HepG2 (cell line): Measurements from ENCODE around the gene KIRREL3. TPM values are rescaled to one million over a fixed set of nuclear protein-coding genes. Genes with fewer than 3 reads are reported as not detected.

Experiments
- ATAC-seq: fragments of 200-7000 bp; cut with Tn5 transposase; 3 replicates; pipeline ENCODE4 v1.9.1; 2020; ENCODE audit warnings: mild to moderate bottlenecking, moderate library complexity
- BruUV-seq: library from RNA; stranded (reverse); fragments of 400-500 nt; replicated peaks from 2 replicates; lab custom pipeline; 2021; lab: Mats Ljungman, UMichigan
- CTCF ChIA-PET: fragments of 300-600 bp; formaldehyde crosslinking; extraction: SDS; loops from one replicate; lab custom pipeline; 2021; ENCODE audit warnings: low total read pairs, inconsistent platforms, low intra/inter-chr PET ratio; lab: Yijun Ruan, JAX
- POLR2A ChIA-PET: fragments of 350-600 bp; sonication (Branson Sonifier 250); formaldehyde crosslinking; loops from one replicate; lab custom pipeline; 2020; ENCODE audit warnings: antibody characterized with exemption, inconsistent platforms; lab: Yijun Ruan, JAX
- DNase-seq: peaks from one replicate; pipeline ENCODE4 v3.0.0-alpha.2; 2015; ENCODE audit warnings: low spot score
- FAIRE-seq: peaks from 3 replicates; lab custom pipeline; 2011; peaks lifted over from hg19 to GRCh38; lab: Jason Lieb, UNC
- H2AFZ ChIP-seq: one replicate; pipeline ENCODE4 v1.6.1; 2011; ENCODE audit warnings: low read length, inconsistent platforms
- H3K27ac ChIP-seq: fragments of 300-600 bp; 3 replicates; pipeline ENCODE4 v1.8.0; 2011; ENCODE audit warnings: mixed run types, mild to moderate bottlenecking, mixed read lengths, low read length, inconsistent platforms; ENCODE audit not compliant: insufficient read depth; ENCODE audit errors: extremely low read length
- H3K27me3 ChIP-seq, 2 experiments: fragments of 200-600 bp in 1 of 2; 2 replicates in 1 of 2; 3 replicates in 1 of 2; pipeline versions ENCODE4 v1.6.0 to v1.8.0; 2011; ENCODE audit warnings: low read length in 2 of 2, mild to moderate bottlenecking in 2 of 2, moderate library complexity in 2 of 2, inconsistent platforms in 1 of 2; ENCODE audit not compliant: insufficient read depth in 2 of 2, control insufficient read depth in 1 of 2
- H3K36me3 ChIP-seq, 2 experiments: fragments of 200-600 bp in 1 of 2; replicated peaks in 1 of 2; 2 replicates in 1 of 2; 3 replicates in 1 of 2; pipeline versions ENCODE4 v1.5.1 to v1.8.0; 2011; ENCODE audit warnings: low read length in 2 of 2, inconsistent platforms in 1 of 2; ENCODE audit not compliant: insufficient read depth in 2 of 2, control insufficient read depth in 1 of 2
- H3K4me1 ChIP-seq: 2 replicates; pipeline ENCODE4 v1.5.1; 2012; ENCODE audit warnings: low read length, inconsistent platforms; ENCODE audit not compliant: insufficient read depth
- H3K4me2 ChIP-seq: 2 replicates; pipeline ENCODE4 v1.6.0; 2011; ENCODE audit warnings: low read depth, low read length, inconsistent platforms
- H3K4me3 ChIP-seq, 3 experiments: fragments of 200-600 bp in 1 of 3; sonication (generic), shearing (Covaris generic) in 1 of 3; replicated peaks in 1 of 3; 2 replicates each; pipeline ENCODE4 v1.5.1; 2011 to 2016; ENCODE audit warnings: low read length in 3 of 3, inconsistent platforms in 2 of 3, low read depth in 2 of 3, mild to moderate bottlenecking in 2 of 3, control low read depth in 1 of 3, mixed read lengths in 1 of 3; ENCODE audit not compliant: insufficient read depth in 1 of 3
- H3K79me2 ChIP-seq: one replicate; pipeline ENCODE4 v1.6.1; 2011; ENCODE audit warnings: low read length, inconsistent platforms; ENCODE audit not compliant: insufficient read depth
- H3K9ac ChIP-seq: 2 replicates; pipeline ENCODE4 v1.6.0; 2011; ENCODE audit warnings: mild to moderate bottlenecking, low read depth, low read length, inconsistent platforms; ENCODE audit not compliant: insufficient read depth
- H3K9me3 ChIP-seq: 2 replicates; pipeline ENCODE4 v1.5.1; 2012; ENCODE audit warnings: mild to moderate bottlenecking, low read length
- H4K20me1 ChIP-seq: 2 replicates; pipeline ENCODE4 v1.6.0; 2011; ENCODE audit warnings: inconsistent platforms, mild to moderate bottlenecking, low read length, moderate library complexity; ENCODE audit not compliant: insufficient read depth
- GATAD1 ChIP-seq: IDR thresholded peaks from 2 replicates; pipeline ENCODE4 v1.6.1; 2016; ENCODE audit warnings: missing genetic modification reagents, missing compliant biosample characterization
- GPBP1L1 ChIP-seq: sonication (generic); formaldehyde crosslinking; IDR thresholded peaks from 2 replicates; pipeline ENCODE4 v1.5.0; 2020; ENCODE audit warnings: mild to moderate bottlenecking, missing genetic modification reagents
- HNRNPH1 ChIP-seq: fragments of 200-400 bp; formaldehyde crosslinking; optimal IDR thresholded peaks from 2 replicates; pipeline ENCODE3; 2017; ENCODE audit warnings: mild to moderate bottlenecking, low read depth, low read length
- MEIS2 ChIP-seq: sonication (generic); formaldehyde crosslinking; IDR thresholded peaks from 2 replicates; pipeline ENCODE4 v1.9.0; 2021; ENCODE audit warnings: mild to moderate bottlenecking, missing genetic modification reagents
- NFE2L1 ChIP-seq: sonication (generic); formaldehyde crosslinking; IDR thresholded peaks from 2 replicates; pipeline ENCODE4 v1.4.0; 2020; ENCODE audit warnings: missing genetic modification reagents, mild to moderate bottlenecking, borderline replicate concordance
- PATZ1 ChIP-seq: sonication (generic); formaldehyde crosslinking; IDR thresholded peaks from 2 replicates; pipeline ENCODE4 v1.4.0; 2020; ENCODE audit warnings: missing genetic modification reagents
- PLRG1 ChIP-seq: fragments of 450-650 bp; conservative IDR thresholded peaks from 2 replicates; pipeline ENCODE4 v1.6.1; 2016
- SRSF1 ChIP-seq: fragments of 200-400 bp; formaldehyde crosslinking; optimal IDR thresholded peaks from 2 replicates; pipeline ENCODE3; 2017; ENCODE audit warnings: mild to moderate bottlenecking, low read depth, low read length, moderate library complexity
- TOPORS ChIP-seq: sonication (generic); formaldehyde crosslinking; IDR thresholded peaks from 2 replicates; pipeline ENCODE4 v1.8.0; 2023; ENCODE audit warnings: mild to moderate bottlenecking, missing genetic modification reagents
- ZBTB26 ChIP-seq: IDR thresholded peaks from 2 replicates; pipeline ENCODE4 v1.6.1; 2016; ENCODE audit warnings: missing compliant biosample characterization, missing genetic modification reagents, borderline replicate concordance
- ZNF710 ChIP-seq: sonication (generic); formaldehyde crosslinking; IDR thresholded peaks from 2 replicates; pipeline ENCODE4 v1.5.0; 2020; ENCODE audit warnings: mild to moderate bottlenecking, missing genetic modification reagents, borderline replicate concordance
- ZSCAN20 ChIP-seq: sonication (generic); formaldehyde crosslinking; IDR thresholded peaks from 2 replicates; pipeline ENCODE4 v1.4.0; 2020; ENCODE audit warnings: missing genetic modification reagents, mild to moderate bottlenecking, borderline replicate concordance
- WGBS: methylation state at CpG from one replicate; pipeline ENCODE4 v1.1.6; 2017; ENCODE audit warnings: low lambda C conversion rate; 5-methylcytosine and 5-hydroxymethylcytosine counted together
- in situ Hi-C: cut with HindIII; loops from 2 replicates; pipeline ENCODE4 v1.10.0; 2017; ENCODE audit warnings: low pct_unique_long_range_greater_than_20kb; ENCODE audit not compliant: extremely low pct_ligation_motif_present
- intact Hi-C: fragments of 100-400 bp; cut with micrococcal nuclease; formaldehyde crosslinking; loops from one replicate; pipeline ENCODE4 v1.10.0; 2022; ENCODE audit not compliant: unreplicated experiment
- polyA plus RNA-seq, 8 experiments: library from polyadenylated mRNA; depleted of rRNA in 3 of 8; stranded (reverse) in 7 of 8; unstranded in 1 of 8; fragments of >200 nt; fragmentation: Illumina TruSeq in 4 of 8; extraction: Trizol in 4 of 8; gene quantifications; 2 replicates each; pipeline versions ENCODE4 v1.2.1 to v1.2.3, GENCODE V29; 2011 to 2016; ENCODE audit warnings: low read depth in 4 of 8, missing spikeins in 1 of 8, mixed read lengths in 1 of 8; ENCODE audit not compliant: insufficient read depth in 1 of 8
- total RNA-seq, 5 experiments: library from RNA; depleted of rRNA; stranded (reverse); fragments of >200 nt; fragmentation: Illumina TruSeq; extraction: Trizol; gene quantifications; 2 replicates each; pipeline ENCODE4 v1.2.3, GENCODE V29; 2016; ENCODE audit warnings: low read depth in 1 of 5

The KIRREL3 gene
- total and polyA plus RNA-seq, 2 of the 13 experiments (the other 11 are each of a cell fraction or from before 2014, with no cell fraction given) = not detected

- BruUV-seq = no TSS peak
- Histone ChIP-seq H4K20me1 (no peaks in the 10 kb centered on the region), H3K27me3 (peaks cover 0 to 36% of the 10 kb centered on the region in 2 experiments; a peak in 3 of 5 replicates), H3K9ac (no peak overlapping the region), H3K27ac (no peak overlapping the region), H3K4me3 (no peak overlapping the region), H2AFZ (no peak overlapping the region), H3K9me3 (no peaks in the 10 kb centered on the region), H3K4me2 (no peak overlapping the region)
- in situ Hi-C loops = no loop called here
- no peak for DNase-seq
- ChIA-PET CTCF (no interaction called here), POLR2A (no interaction called here)
- TF ChIP-seq SRSF1 = no peak
- no peak for TF ChIP-seq ZNF710 (CRISPR knock-in tag)
- no peak for TF ChIP-seq NFE2L1 (CRISPR knock-in tag)
- no peak for TF ChIP-seq PLRG1
- no peak for TF ChIP-seq PATZ1 (CRISPR knock-in tag)
- no peak for TF ChIP-seq ZBTB26 (CRISPR knock-in tag)
- TF ChIP-seq ZSCAN20 (CRISPR knock-in tag) = no peak
- TF ChIP-seq TOPORS (CRISPR knock-in tag) = no peak
- no peak for TF ChIP-seq GATAD1 (CRISPR knock-in tag)
- no peak for TF ChIP-seq GPBP1L1
- no peak for TF ChIP-seq HNRNPH1
- TF ChIP-seq MEIS2 = no peak
- TF ChIP-seq, all 625 proteins: peak for 0
- Histone ChIP-seq H3K79me2 (no peaks in the 10 kb centered on the region), H3K36me3 (no peaks in the 10 kb centered on the region), H3K4me1 (no peaks in the 10 kb centered on the region)
- ATAC-seq = no peak
- no peak for FAIRE-seq
- WGBS = 0% methylated on average over 2 of the region's 2 CpGs
- intact Hi-C loops = no loop called here
Measured at GRCh38 chr11:126704096-126704495, 296.5 kb downstream of the KIRREL3 start.
